ENCODE measurements around the gene TLE2.

DNA sequence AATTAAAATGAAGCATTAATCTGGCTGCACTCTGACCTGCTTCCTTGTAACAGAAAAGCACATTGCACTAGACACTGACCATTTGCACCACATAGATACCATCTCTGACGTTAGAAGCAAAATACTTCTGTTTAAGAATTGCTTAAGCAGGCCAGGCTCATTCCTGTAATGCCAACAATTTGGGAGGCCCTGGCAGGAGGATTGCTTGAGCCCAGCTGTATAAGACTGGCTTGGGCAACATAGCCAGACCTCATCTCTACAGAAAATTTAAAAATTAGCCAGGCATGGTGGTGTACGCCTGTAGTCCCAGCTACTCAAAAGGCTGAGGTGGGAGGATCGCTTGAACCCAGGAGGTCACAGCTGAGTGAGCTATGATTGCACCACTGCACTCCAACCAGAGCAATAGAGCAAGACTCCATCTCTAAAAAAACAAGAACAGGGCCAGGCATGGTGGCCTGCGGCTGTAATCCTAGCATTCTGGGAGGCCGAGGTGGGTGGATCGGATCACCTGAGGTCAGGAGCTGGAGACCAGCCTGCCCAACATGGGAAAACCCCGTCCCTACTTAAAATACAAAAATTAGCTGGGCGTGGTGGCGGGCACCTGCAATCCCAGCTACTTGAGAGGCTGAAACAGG, 58.8 kb downstream of the TLE2 start:
- TF ChIP-seq, protein P1, sequence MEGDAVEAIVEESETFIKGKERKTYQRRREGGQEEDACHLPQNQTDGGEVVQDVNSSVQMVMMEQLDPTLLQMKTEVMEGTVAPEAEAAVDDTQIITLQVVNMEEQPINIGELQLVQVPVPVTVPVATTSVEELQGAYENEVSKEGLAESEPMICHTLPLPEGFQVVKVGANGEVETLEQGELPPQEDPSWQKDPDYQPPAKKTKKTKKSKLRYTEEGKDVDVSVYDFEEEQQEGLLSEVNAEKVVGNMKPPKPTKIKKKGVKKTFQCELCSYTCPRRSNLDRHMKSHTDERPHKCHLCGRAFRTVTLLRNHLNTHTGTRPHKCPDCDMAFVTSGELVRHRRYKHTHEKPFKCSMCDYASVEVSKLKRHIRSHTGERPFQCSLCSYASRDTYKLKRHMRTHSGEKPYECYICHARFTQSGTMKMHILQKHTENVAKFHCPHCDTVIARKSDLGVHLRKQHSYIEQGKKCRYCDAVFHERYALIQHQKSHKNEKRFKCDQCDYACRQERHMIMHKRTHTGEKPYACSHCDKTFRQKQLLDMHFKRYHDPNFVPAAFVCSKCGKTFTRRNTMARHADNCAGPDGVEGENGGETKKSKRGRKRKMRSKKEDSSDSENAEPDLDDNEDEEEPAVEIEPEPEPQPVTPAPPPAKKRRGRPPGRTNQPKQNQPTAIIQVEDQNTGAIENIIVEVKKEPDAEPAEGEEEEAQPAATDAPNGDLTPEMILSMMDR (IDR thresholded peaks at IDR 0.05), result no peak
- TF ChIP-seq POLR2A (IDR thresholded peaks at IDR 0.05), result no peak
